ENCODE data around the gene TRIM37. TPM values are rescaled to one million over a fixed set of nuclear protein-coding genes. Genes with fewer than 3 reads are reported as not detected.

Gene TRIM37
- total RNA-seq, 2 donors from 2014 or later = 12.9 to 20.5 TPM

GRCh38 chr17:59011975-59012374 is 94.7 kb downstream of the TRIM37 start:
- no peak for TF ChIP-seq CTCF (IDR thresholded peaks at IDR 0.05)
- Histone ChIP-seq H3K27ac (no peak overlapping the region), H3K27me3 (no peaks in the 10 kb centered on the region), H3K4me3 (no peak overlapping the region), H3K4me1 (peaks cover 0 to 7% of the 10 kb centered on the region in 2 donors), H3K9me3 (no peaks in the 10 kb centered on the region), H3K36me3 (peaks cover 16% of the 10 kb centered on the region)
- no peak for DNase-seq (ENCODE audit: low spot score)

GRCh38 chr17:59010026-59010425 is 96.7 kb downstream of the TRIM37 start:
- H3K36me3 ChIP-seq = peaks cover 1% of the 10 kb centered on the region
- DNase-seq (ENCODE audit: low spot score) = no peak

GRCh38 chr17:59008737-59009136 is 97.9 kb downstream of the TRIM37 start:
- no peaks in the 10 kb centered on the region for H3K36me3 ChIP-seq
- no peak for DNase-seq (ENCODE audit: low spot score)
- no peaks in the 10 kb centered on the region for H3K27me3 ChIP-seq
- no peaks in the 10 kb centered on the region for H3K9me3 ChIP-seq
- no peak for TF ChIP-seq CTCF (IDR thresholded peaks at IDR 0.05)
- H3K27ac ChIP-seq = peak overlapping the region in 1 of 2 donors; percentile 69
- peaks cover 0 to 13% of the 10 kb centered on the region in 2 donors for H3K4me1 ChIP-seq
- H3K4me3 ChIP-seq = no peak overlapping the region

More at GRCh38 chr17:59010026-59010425, 96.7 kb downstream of the TRIM37 start:
- Histone ChIP-seq H3K9me3 (no peaks in the 10 kb centered on the region), H3K4me3 (no peak overlapping the region), H3K27ac (no peak overlapping the region), H3K27me3 (no peaks in the 10 kb centered on the region), H3K4me1 (peaks cover 0 to 10% of the 10 kb centered on the region in 2 donors)
- no peak for TF ChIP-seq CTCF (IDR thresholded peaks at IDR 0.05)

DNA sequence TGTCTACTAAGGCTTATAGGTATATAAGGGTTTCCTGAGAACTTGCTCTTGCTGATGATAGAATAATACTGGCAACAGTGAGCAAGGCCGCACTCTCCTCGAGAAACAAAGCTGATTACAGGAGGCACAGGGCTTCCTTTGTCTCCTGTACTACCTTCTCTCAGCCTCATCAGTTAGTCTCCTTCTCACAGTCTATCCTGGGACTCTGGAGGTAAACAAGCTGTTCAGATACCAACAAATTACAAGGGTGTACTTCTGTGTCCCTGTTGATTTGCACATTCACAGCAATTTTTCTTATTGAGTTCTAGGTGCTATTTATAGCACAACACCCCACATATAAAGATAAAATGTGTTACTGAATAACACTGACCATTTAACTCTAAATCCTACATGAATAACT is 98.7 kb downstream of the TRIM37 start:
- Histone ChIP-seq H3K27ac (peak overlapping the region in 1 of 2 donors; percentile 69), H3K4me1 (peaks cover 0 to 13% of the 10 kb centered on the region in 2 donors), H3K27me3 (no peaks in the 10 kb centered on the region), H3K4me3 (no peak overlapping the region), H3K36me3 (no peaks in the 10 kb centered on the region), H3K9me3 (no peaks in the 10 kb centered on the region)
- TF ChIP-seq CTCF (IDR thresholded peaks at IDR 0.05) = no peak
- DNase-seq (ENCODE audit: low spot score) = no peak

DNA sequence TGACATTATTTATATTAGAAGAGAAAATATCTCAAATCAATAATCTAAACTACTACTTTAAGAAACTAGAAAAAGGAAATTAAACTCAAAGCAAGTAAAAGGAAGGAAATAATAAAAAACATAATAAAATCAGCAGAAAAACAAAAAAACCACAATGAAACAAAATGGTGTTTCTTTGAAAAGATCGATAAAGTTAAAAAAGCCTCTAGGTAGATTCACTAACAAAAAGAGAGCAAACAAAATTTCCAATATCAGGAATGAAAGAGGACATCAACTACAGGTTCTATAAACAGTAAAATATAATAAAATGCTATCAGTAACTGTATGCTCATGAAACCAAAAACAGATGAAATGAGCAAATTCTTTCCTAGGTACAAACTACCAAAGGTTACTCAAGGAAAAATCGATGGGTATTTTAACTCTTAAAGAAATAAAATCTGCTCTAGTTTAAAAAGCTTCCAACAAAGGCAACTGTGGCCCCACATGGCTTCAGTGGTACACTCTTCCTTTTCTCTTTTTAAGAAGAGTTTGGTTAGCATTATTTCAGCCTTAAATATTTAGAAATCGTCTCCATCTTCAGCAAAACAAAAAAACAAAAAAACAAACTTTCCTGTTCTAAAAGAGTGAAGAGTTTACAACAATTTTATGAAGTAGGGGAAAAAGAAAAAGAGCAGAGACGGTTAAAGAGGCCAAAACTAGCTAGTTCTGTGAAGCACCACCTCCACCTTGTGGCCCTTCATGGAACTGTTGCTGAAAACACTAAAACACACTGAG is 102.2 kb downstream of the TRIM37 start:
- TF ChIP-seq CTCF (IDR thresholded peaks at IDR 0.05) = peak; percentile 88 to 97
- Histone ChIP-seq H3K27ac (no peak overlapping the region), H3K9me3 (no peaks in the 10 kb centered on the region), H3K4me1 (peaks cover 0 to 13% of the 10 kb centered on the region in 2 donors), H3K27me3 (no peaks in the 10 kb centered on the region), H3K36me3 (no peaks in the 10 kb centered on the region), H3K4me3 (no peak overlapping the region)
- peak; percentile 73 for DNase-seq (ENCODE audit: low spot score)
